Neural cell (in vitro differentiated cells): ENCODE results near the gene EEIG2.

Experiments
- EP300 ChIP-seq: fragments of 450-650 bp; conservative IDR thresholded peaks from 2 replicates; pipeline ENCODE4 v1.6.1; 2014; ENCODE audit warnings: antibody characterized with exemption, mild to moderate bottlenecking, moderate library complexity; ENCODE audit not compliant: poor library complexity, severe bottlenecking
- EZH2 ChIP-seq: fragments of 200-600, 300-800 bp; shearing (Covaris generic), sonication (generic); IDR thresholded peaks from 2 replicates; pipeline ENCODE4 v1.6.1; 2014; ENCODE audit warnings: antibody characterized with exemption, low read length, borderline replicate concordance, mild to moderate bottlenecking; ENCODE audit not compliant: insufficient read depth, poor library complexity, severe bottlenecking
- POLR2AphosphoS5 ChIP-seq: IDR thresholded peaks from 2 replicates; pipeline ENCODE4 v1.6.1; 2012
- RAD21 ChIP-seq: fragments of 450-650 bp; conservative IDR thresholded peaks from 2 replicates; pipeline ENCODE4 v1.6.1; 2014; ENCODE audit warnings: antibody characterized with exemption, mild to moderate bottlenecking, moderate library complexity
- TAF1 ChIP-seq: IDR thresholded peaks from 2 replicates; pipeline ENCODE4 v1.6.1; 2012; ENCODE audit warnings: low read depth
- TF ChIP-seq, protein P1 (sequence below): fragments of 450-650 bp; IDR thresholded peaks from 2 replicates; pipeline ENCODE4 v1.5.1; 2014; ENCODE audit warnings: antibody characterized with exemption, mild to moderate bottlenecking, moderate library complexity; ENCODE audit not compliant: poor library complexity, severe bottlenecking
- TF ChIP-seq, protein P2 (sequence below): IDR thresholded peaks from 2 replicates; pipeline ENCODE4 v1.6.1; 2012; ENCODE audit warnings: borderline replicate concordance

DNA sequence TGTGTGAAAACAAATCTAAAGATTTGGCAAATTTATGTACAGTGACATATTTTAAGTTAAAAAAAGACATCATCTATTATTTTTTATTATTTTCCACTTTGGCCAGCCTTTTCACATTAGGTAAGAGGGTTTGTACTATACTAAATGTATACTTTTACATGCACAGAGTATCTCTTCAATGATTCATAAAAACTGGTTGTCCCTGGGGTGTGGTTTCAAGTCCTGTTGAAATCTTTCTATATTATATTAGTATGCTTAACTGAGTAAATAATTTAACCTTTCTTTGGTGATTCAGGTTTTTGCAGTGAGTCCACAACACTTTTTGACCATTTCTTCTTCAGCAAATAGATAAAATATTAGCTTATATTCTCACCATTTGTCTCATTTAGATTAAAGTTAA, 45.7 kb downstream of the EEIG2 start:
- TF ChIP-seq, protein P1, sequence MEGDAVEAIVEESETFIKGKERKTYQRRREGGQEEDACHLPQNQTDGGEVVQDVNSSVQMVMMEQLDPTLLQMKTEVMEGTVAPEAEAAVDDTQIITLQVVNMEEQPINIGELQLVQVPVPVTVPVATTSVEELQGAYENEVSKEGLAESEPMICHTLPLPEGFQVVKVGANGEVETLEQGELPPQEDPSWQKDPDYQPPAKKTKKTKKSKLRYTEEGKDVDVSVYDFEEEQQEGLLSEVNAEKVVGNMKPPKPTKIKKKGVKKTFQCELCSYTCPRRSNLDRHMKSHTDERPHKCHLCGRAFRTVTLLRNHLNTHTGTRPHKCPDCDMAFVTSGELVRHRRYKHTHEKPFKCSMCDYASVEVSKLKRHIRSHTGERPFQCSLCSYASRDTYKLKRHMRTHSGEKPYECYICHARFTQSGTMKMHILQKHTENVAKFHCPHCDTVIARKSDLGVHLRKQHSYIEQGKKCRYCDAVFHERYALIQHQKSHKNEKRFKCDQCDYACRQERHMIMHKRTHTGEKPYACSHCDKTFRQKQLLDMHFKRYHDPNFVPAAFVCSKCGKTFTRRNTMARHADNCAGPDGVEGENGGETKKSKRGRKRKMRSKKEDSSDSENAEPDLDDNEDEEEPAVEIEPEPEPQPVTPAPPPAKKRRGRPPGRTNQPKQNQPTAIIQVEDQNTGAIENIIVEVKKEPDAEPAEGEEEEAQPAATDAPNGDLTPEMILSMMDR = no peak
- TF ChIP-seq TAF1 = no peak
- TF ChIP-seq POLR2AphosphoS5 = no peak
- no peak for TF ChIP-seq EZH2
- no peak for TF ChIP-seq EP300
- no peak for TF ChIP-seq RAD21
- TF ChIP-seq, protein P2, sequence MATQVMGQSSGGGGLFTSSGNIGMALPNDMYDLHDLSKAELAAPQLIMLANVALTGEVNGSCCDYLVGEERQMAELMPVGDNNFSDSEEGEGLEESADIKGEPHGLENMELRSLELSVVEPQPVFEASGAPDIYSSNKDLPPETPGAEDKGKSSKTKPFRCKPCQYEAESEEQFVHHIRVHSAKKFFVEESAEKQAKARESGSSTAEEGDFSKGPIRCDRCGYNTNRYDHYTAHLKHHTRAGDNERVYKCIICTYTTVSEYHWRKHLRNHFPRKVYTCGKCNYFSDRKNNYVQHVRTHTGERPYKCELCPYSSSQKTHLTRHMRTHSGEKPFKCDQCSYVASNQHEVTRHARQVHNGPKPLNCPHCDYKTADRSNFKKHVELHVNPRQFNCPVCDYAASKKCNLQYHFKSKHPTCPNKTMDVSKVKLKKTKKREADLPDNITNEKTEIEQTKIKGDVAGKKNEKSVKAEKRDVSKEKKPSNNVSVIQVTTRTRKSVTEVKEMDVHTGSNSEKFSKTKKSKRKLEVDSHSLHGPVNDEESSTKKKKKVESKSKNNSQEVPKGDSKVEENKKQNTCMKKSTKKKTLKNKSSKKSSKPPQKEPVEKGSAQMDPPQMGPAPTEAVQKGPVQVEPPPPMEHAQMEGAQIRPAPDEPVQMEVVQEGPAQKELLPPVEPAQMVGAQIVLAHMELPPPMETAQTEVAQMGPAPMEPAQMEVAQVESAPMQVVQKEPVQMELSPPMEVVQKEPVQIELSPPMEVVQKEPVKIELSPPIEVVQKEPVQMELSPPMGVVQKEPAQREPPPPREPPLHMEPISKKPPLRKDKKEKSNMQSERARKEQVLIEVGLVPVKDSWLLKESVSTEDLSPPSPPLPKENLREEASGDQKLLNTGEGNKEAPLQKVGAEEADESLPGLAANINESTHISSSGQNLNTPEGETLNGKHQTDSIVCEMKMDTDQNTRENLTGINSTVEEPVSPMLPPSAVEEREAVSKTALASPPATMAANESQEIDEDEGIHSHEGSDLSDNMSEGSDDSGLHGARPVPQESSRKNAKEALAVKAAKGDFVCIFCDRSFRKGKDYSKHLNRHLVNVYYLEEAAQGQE = no peak
